ENCODE data around the gene HMCN1.
A peak's percentile ranks its signal among the peaks of the same experiment; 100 is the strongest.

Gene HMCN1

DNA sequence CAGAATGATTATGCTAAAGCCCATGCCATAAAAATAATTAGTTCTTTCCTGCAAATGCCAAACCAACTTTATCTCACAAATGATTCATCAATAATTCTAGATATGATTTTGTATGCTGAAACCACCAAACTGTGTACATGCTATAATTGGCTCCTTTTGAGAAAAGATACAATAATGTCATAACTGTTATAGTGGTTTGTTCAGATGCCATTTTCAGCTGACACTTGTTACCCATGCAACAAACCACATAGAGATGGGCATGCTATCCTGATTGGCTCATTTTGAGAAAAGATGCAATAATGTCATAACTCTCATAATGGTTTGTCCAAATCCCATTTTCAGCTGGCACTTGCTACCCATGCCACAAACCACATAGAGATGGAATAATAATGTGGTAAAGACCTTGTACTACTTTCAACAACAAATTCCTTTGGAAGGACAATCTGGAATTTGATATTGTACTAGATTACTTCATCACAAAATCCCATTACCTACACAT, 357.1 kb downstream of the HMCN1 start:
- TF ChIP-seq, protein P1, sequence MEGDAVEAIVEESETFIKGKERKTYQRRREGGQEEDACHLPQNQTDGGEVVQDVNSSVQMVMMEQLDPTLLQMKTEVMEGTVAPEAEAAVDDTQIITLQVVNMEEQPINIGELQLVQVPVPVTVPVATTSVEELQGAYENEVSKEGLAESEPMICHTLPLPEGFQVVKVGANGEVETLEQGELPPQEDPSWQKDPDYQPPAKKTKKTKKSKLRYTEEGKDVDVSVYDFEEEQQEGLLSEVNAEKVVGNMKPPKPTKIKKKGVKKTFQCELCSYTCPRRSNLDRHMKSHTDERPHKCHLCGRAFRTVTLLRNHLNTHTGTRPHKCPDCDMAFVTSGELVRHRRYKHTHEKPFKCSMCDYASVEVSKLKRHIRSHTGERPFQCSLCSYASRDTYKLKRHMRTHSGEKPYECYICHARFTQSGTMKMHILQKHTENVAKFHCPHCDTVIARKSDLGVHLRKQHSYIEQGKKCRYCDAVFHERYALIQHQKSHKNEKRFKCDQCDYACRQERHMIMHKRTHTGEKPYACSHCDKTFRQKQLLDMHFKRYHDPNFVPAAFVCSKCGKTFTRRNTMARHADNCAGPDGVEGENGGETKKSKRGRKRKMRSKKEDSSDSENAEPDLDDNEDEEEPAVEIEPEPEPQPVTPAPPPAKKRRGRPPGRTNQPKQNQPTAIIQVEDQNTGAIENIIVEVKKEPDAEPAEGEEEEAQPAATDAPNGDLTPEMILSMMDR (conservative IDR thresholded peaks at IDR 0.05; ENCODE audit: low read depth): no peak
- no peak for DNase-seq (ENCODE audit: low spot score)
- ChIA-PET POLR2A (ENCODE audit: low non-redundant PET) (no interaction called here), CTCF (no interaction called here)
- H3K27ac ChIP-seq: no peak overlapping the region

DNA sequence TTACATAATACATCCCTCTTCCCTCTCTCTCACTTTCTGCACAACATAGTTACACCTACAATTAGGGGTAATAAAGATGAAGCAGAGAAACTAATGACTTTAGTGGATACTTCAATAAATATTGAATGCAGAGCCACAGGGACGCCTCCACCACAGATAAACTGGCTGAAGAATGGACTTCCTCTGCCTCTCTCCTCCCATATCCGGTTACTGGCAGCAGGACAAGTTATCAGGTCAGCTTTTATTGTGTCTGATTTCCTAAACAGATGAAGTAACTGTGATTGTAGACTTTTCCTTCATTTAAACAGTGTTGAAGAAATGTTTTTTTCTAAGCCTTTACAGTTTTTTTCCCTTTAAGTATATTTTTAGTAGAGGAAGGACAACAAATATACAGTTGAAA, 359.2 kb downstream of the HMCN1 start:
- ChIA-PET POLR2A (ENCODE audit: low non-redundant PET) (no interaction called here), CTCF (no interaction called here)
- no peak overlapping the region for H3K27ac ChIP-seq
- TF ChIP-seq, protein P1 (conservative IDR thresholded peaks at IDR 0.05; ENCODE audit: low read depth): no peak
- DNase-seq (ENCODE audit: low spot score): no peak

DNA sequence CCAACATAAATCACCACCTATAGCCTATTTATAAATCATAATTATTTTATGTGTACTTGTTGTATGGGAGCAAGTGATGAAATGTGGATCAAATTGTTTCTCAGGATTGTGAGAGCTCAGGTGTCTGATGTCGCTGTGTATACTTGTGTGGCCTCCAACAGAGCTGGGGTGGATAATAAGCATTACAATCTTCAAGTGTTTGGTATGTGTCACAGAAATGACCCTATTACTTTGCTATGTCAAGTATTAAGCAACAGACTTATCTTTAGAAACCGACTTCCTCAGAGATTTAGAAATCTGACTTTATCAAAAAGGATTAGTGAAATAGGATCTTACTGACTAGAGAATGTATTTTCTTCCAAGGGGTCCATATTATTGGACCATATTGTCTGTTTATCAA, 360.0 kb downstream of the HMCN1 start:
- no peak overlapping the region for H3K27ac ChIP-seq
- CTCF ChIA-PET: no interaction called here

DNA sequence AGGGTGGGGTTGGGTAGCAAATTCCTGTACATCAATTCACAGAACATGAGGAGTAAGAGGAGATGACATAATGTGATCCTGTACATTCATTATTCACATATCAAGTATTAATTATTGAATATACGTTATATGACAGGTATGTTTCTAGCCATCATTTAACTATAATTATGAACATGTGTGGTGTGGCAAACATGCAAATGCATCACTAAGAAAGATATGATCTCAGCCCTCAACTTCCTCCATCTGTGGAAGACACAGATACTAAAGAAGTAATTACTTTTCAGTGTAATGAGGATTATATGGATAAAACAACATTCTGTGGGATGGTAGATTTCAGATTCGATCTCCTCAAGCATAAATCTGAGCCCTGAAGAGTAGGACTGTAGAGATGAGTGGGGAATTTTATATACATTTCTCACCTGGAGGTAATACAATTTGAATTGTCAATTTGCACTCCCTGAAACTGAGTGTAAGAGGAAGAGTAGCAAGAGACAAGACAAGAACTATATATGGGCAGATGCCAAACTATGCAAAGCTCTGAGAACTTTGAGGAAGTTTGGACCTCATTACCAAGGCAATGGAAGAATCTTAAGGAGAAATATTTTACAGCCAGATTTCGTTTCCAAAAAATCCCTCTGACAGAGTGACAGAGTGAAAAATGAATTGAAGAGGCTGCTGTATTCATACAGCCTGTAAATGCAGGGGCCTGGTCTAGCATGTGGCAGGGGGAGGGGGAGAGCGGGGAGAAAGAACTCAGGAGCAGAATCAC, 365.3 kb downstream of the HMCN1 start:
- ChIA-PET CTCF (no interaction called here), POLR2A (ENCODE audit: low non-redundant PET) (no interaction called here)
- DNase-seq (ENCODE audit: low spot score): no peak
- TF ChIP-seq, protein P1 (conservative IDR thresholded peaks at IDR 0.05; ENCODE audit: low read depth): no peak
- no peak overlapping the region for H3K27ac ChIP-seq

More for the DNA sequence above, 360.0 kb downstream of the HMCN1 start:
- POLR2A ChIA-PET (ENCODE audit: low non-redundant PET): no interaction called here
- TF ChIP-seq, protein P1 (conservative IDR thresholded peaks at IDR 0.05; ENCODE audit: low read depth): no peak
- no peak for DNase-seq (ENCODE audit: low spot score)

DNA sequence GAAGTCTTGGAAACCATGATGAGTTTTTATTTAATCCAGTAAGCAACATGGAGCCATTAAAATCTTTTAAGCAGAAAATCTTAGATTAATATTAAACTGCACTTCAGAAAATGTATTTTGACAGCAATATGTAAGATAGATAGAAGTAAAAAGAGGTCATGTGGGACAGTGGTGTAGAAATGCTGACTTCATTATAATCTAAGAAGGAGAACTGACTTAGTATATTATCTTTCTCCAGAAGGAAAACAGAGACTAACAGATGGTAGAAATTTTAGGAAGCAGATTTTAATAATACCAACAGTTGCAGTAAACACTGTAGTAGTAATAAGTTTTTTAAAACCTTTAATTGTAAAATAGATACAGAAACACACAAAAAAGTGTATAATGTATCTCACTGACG, 367.9 kb downstream of the HMCN1 start:
- TF ChIP-seq, protein P1 (conservative IDR thresholded peaks at IDR 0.05; ENCODE audit: low read depth): no peak
- CTCF ChIA-PET: no interaction called here
- no peak overlapping the region for H3K27ac ChIP-seq
- no peak for DNase-seq (ENCODE audit: low spot score)
- POLR2A ChIA-PET (ENCODE audit: low non-redundant PET): no interaction called here

DNA sequence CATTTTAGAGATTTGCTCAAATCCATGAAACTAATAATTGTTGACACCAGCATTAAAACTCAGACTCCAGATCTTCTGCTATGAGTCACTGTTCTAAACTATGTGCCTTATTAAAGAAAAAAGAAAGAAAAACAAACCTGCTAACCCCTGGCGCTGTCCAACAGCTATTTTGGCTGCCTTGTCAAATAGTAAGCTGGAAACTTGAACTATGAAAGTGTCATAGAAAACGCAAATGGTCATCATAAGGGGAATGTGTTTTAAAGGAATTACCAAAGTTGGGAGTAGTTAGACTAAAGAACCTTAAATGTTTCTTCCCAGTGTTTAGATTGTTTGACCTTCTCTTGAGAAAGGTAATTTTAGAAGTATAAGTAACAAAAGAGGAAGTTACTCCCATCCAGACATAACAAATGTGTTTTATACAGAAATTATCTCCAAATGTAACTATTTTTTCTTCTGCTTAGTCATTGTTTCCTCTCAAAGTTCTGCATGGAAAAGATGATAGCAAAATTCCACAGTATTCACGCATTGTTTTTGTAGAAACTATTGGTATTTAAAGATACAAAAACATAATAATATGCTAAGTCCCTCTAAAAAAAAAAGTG, 368.5 kb downstream of the HMCN1 start:
- peak; percentile 33 for DNase-seq (ENCODE audit: low spot score)
- H3K27ac ChIP-seq: no peak overlapping the region
- TF ChIP-seq, protein P1 (conservative IDR thresholded peaks at IDR 0.05; ENCODE audit: low read depth): no peak
- ChIA-PET POLR2A (ENCODE audit: low non-redundant PET) (no interaction called here), CTCF (no interaction called here)

Measured in RWPE1 (cell line).